ENCODE measurements around the gene IFIT3. TPM values are rescaled to one million over a fixed set of nuclear protein-coding genes. Genes with fewer than 3 reads are reported as not detected.
A peak's percentile ranks its signal among the peaks of the same experiment; 100 is the strongest.

Gene IFIT3
- total and polyA plus RNA-seq, 2 experiments from 2014 or later: 0.42 to 0.52 TPM

DNA sequence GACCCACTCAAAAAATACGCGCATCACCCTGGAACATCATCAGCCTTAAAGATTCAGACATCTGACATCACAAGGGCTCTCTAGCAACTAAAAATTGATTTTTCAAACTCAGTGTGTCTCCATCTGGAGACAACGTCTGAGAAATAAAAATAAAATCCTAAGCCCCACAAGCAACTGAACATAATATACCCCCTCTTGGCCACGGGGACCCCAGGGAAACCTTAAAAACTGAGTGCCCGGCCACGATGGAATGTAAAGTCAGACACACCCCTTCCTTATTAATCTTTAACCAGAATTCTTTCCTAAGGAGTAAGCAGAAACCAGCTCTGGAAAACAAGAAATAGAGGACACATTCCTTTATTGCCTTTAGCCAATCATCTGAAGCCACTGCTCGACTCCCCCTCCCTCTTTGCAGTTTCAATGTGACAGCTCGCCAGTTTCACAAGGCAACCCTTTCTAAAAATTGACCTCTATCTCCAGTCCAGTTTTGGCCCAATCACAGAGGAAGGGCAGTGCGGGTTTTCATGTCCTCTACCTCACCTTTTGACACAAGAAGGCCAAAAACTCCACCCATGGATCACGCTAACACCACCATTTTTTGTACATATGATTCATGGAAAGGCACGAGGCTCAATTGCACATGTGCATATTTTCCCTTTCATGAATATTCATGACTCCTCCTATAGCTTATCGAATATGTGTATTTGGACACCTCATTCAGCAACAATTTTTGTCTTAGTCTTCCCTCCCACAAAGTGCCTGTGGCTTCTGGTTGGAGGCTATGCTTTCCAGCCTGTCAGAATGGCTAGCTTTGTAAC, 24.2 kb downstream of the IFIT3 start:
- H3K27me3 ChIP-seq (ENCODE audit: insufficient read depth): no peaks in the 10 kb centered on the region

More for the DNA sequence above, 24.2 kb downstream of the IFIT3 start:
- H3K36me3 Mint-ChIP-seq (ENCODE audit: low read depth): peaks cover 12% of the 10 kb centered on the region
- H3K4me1 Mint-ChIP-seq: peaks cover 50% of the 10 kb centered on the region
- no peaks in the 10 kb centered on the region for H3F3A ChIP-seq (replicated peaks; ENCODE audit: low read depth)
- ATAC-seq (no peak), DNase-seq (ENCODE audit: low spot score) (no peak)
- H3K9me2 ChIP-seq (ENCODE audit: insufficient read depth): peaks cover 13% of the 10 kb centered on the region; the same call in 1 of the 2 replicates
- TF ChIP-seq, protein P1, sequence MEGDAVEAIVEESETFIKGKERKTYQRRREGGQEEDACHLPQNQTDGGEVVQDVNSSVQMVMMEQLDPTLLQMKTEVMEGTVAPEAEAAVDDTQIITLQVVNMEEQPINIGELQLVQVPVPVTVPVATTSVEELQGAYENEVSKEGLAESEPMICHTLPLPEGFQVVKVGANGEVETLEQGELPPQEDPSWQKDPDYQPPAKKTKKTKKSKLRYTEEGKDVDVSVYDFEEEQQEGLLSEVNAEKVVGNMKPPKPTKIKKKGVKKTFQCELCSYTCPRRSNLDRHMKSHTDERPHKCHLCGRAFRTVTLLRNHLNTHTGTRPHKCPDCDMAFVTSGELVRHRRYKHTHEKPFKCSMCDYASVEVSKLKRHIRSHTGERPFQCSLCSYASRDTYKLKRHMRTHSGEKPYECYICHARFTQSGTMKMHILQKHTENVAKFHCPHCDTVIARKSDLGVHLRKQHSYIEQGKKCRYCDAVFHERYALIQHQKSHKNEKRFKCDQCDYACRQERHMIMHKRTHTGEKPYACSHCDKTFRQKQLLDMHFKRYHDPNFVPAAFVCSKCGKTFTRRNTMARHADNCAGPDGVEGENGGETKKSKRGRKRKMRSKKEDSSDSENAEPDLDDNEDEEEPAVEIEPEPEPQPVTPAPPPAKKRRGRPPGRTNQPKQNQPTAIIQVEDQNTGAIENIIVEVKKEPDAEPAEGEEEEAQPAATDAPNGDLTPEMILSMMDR (conservative IDR thresholded peaks at IDR 0.05; ENCODE audit: low read depth in 2 of 2): no peak
- TF ChIP-seq EZH2 (IDR thresholded peaks at IDR 0.05; ENCODE audit: low read depth, unreplicated experiment) (no peak), JUNB (IDR thresholded peaks at IDR 0.05; ENCODE audit: unreplicated experiment) (no peak), NANOG (IDR thresholded peaks at IDR 0.05; ENCODE audit: borderline replicate concordance) (no peak), STAT1 (IDR thresholded peaks at IDR 0.05; ENCODE audit: unreplicated experiment) (no peak), ZNF331 (CRISPR knock-in tag; IDR thresholded peaks at IDR 0.05; ENCODE audit: low read depth) (no peak), ZNF114 (CRISPR knock-in tag; IDR thresholded peaks at IDR 0.05) (no peak), EZH2phosphoT487 (IDR thresholded peaks at IDR 0.05; ENCODE audit: unreplicated experiment) (no peak), POLR2AphosphoS5 (IDR thresholded peaks at IDR 0.05; ENCODE audit: low read depth) (no peak), CREB1 (CRISPR knock-in tag; IDR thresholded peaks at IDR 0.05; ENCODE audit: low read depth) (no peak)
- TF ChIP-seq, protein P2, sequence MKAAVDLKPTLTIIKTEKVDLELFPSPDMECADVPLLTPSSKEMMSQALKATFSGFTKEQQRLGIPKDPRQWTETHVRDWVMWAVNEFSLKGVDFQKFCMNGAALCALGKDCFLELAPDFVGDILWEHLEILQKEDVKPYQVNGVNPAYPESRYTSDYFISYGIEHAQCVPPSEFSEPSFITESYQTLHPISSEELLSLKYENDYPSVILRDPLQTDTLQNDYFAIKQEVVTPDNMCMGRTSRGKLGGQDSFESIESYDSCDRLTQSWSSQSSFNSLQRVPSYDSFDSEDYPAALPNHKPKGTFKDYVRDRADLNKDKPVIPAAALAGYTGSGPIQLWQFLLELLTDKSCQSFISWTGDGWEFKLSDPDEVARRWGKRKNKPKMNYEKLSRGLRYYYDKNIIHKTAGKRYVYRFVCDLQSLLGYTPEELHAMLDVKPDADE (IDR thresholded peaks at IDR 0.05): no peak
- TF ChIP-seq, protein P3, sequence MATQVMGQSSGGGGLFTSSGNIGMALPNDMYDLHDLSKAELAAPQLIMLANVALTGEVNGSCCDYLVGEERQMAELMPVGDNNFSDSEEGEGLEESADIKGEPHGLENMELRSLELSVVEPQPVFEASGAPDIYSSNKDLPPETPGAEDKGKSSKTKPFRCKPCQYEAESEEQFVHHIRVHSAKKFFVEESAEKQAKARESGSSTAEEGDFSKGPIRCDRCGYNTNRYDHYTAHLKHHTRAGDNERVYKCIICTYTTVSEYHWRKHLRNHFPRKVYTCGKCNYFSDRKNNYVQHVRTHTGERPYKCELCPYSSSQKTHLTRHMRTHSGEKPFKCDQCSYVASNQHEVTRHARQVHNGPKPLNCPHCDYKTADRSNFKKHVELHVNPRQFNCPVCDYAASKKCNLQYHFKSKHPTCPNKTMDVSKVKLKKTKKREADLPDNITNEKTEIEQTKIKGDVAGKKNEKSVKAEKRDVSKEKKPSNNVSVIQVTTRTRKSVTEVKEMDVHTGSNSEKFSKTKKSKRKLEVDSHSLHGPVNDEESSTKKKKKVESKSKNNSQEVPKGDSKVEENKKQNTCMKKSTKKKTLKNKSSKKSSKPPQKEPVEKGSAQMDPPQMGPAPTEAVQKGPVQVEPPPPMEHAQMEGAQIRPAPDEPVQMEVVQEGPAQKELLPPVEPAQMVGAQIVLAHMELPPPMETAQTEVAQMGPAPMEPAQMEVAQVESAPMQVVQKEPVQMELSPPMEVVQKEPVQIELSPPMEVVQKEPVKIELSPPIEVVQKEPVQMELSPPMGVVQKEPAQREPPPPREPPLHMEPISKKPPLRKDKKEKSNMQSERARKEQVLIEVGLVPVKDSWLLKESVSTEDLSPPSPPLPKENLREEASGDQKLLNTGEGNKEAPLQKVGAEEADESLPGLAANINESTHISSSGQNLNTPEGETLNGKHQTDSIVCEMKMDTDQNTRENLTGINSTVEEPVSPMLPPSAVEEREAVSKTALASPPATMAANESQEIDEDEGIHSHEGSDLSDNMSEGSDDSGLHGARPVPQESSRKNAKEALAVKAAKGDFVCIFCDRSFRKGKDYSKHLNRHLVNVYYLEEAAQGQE (IDR thresholded peaks at IDR 0.05; ENCODE audit: unreplicated experiment): no peak
- TF ChIP-seq, protein P4, sequence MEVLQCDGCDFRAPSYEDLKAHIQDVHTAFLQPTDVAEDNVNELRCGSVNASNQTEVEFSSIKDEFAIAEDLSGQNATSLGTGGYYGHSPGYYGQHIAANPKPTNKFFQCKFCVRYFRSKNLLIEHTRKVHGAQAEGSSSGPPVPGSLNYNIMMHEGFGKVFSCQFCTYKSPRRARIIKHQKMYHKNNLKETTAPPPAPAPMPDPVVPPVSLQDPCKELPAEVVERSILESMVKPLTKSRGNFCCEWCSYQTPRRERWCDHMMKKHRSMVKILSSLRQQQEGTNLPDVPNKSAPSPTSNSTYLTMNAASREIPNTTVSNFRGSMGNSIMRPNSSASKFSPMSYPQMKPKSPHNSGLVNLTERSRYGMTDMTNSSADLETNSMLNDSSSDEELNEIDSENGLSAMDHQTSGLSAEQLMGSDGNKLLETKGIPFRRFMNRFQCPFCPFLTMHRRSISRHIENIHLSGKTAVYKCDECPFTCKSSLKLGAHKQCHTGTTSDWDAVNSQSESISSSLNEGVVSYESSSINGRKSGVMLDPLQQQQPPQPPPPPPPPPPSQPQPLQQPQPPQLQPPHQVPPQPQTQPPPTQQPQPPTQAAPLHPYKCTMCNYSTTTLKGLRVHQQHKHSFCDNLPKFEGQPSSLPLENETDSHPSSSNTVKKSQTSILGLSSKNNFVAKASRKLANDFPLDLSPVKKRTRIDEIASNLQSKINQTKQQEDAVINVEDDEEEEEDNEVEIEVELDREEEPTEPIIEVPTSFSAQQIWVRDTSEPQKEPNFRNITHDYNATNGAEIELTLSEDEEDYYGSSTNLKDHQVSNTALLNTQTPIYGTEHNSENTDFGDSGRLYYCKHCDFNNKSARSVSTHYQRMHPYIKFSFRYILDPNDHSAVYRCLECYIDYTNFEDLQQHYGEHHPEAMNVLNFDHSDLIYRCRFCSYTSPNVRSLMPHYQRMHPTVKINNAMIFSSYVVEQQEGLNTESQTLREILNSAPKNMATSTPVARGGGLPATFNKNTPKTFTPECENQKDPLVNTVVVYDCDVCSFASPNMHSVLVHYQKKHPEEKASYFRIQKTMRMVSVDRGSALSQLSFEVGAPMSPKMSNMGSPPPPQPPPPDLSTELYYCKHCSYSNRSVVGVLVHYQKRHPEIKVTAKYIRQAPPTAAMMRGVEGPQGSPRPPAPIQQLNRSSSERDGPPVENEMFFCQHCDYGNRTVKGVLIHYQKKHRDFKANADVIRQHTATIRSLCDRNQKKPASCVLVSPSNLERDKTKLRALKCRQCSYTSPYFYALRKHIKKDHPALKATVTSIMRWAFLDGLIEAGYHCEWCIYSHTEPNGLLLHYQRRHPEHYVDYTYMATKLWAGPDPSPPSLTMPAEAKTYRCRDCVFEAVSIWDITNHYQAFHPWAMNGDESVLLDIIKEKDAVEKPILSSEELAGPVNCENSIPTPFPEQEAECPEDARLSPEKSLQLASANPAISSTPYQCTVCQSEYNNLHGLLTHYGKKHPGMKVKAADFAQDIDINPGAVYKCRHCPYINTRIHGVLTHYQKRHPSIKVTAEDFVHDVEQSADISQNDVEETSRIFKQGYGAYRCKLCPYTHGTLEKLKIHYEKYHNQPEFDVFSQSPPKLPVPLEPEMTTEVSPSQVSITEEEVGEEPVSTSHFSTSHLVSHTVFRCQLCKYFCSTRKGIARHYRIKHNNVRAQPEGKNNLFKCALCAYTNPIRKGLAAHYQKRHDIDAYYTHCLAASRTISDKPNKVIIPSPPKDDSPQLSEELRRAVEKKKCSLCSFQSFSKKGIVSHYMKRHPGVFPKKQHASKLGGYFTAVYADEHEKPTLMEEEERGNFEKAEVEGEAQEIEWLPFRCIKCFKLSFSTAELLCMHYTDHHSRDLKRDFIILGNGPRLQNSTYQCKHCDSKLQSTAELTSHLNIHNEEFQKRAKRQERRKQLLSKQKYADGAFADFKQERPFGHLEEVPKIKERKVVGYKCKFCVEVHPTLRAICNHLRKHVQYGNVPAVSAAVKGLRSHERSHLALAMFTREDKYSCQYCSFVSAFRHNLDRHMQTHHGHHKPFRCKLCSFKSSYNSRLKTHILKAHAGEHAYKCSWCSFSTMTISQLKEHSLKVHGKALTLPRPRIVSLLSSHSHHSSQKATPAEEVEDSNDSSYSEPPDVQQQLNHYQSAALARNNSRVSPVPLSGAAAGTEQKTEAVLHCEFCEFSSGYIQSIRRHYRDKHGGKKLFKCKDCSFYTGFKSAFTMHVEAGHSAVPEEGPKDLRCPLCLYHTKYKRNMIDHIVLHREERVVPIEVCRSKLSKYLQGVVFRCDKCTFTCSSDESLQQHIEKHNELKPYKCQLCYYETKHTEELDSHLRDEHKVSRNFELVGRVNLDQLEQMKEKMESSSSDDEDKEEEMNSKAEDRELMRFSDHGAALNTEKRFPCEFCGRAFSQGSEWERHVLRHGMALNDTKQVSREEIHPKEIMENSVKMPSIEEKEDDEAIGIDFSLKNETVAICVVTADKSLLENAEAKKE (CRISPR knock-in tag; IDR thresholded peaks at IDR 0.05): no peak
- H3K4me3 ChIP-seq: no peak overlapping the region
- peaks cover 56% of the 10 kb centered on the region for H3K4me1 ChIP-seq (ENCODE audit: insufficient read depth)
- peak overlapping the region; percentile 15 for H3K4me2 ChIP-seq
- H3K4me3 Mint-ChIP-seq: no peak overlapping the region
- H3K9me3 Mint-ChIP-seq: peaks cover 11% of the 10 kb centered on the region
- H3K27me3 Mint-ChIP-seq (ENCODE audit: insufficient read depth, low read depth, poor library complexity): peaks cover 2% of the 10 kb centered on the region
- H3K79me2 ChIP-seq (replicated peaks; ENCODE audit: insufficient read depth): no peaks in the 10 kb centered on the region
- peak overlapping the region; percentile 77 for H3K27ac Mint-ChIP-seq
- peak overlapping the region; percentile 78; the same call in 1 of the 2 replicates for H2AFZ ChIP-seq
- no peaks in the 10 kb centered on the region for H4K20me1 ChIP-seq (replicated peaks; ENCODE audit: insufficient read depth)
- H3K27ac ChIP-seq (ENCODE audit: low read depth): peak overlapping the region; percentile 62; the same call in 1 of the 2 replicates
- no peaks in the 10 kb centered on the region; the same call in 1 of the 2 replicates for H3K36me3 ChIP-seq (ENCODE audit: insufficient read depth)

Measured in GM23338 (cell line).